HepG2 (cell line): ENCODE measurements around the gene CABLES2. TPM values are rescaled to one million over a fixed set of nuclear protein-coding genes. Genes with fewer than 3 reads are reported as not detected.

Experiments
- ASH2L ChIP-seq: fragments of 300-600, 200-600 bp; sonication (generic); IDR thresholded peaks from 2 replicates; pipeline ENCODE4 v1.7.0; 2017; ENCODE audit warnings: low read depth, mild to moderate bottlenecking, moderate library complexity, mixed read lengths, low read length; ENCODE audit not compliant: insufficient read length
- ATF5 ChIP-seq: sonication (generic); formaldehyde crosslinking; IDR thresholded peaks from 2 replicates; pipeline ENCODE4 v1.4.0; 2020; ENCODE audit warnings: mild to moderate bottlenecking, low read depth, missing genetic modification reagents
- CAMTA2 ChIP-seq: sonication (generic); formaldehyde crosslinking; IDR thresholded peaks from 2 replicates; pipeline ENCODE4 v1.4.0; 2020; ENCODE audit warnings: mild to moderate bottlenecking, missing genetic modification reagents, borderline replicate concordance
- CBFB ChIP-seq: sonication (generic); formaldehyde crosslinking; IDR thresholded peaks from 2 replicates; pipeline ENCODE4 v1.4.0; 2020; ENCODE audit warnings: missing genetic modification reagents
- CHCHD3 ChIP-seq: sonication (generic); formaldehyde crosslinking; IDR thresholded peaks from 2 replicates; pipeline ENCODE4 v1.8.0; 2022; ENCODE audit warnings: mild to moderate bottlenecking, missing genetic modification reagents, moderate library complexity
- ELF1 ChIP-seq: sonication (generic); formaldehyde crosslinking; IDR thresholded peaks from 2 replicates; pipeline ENCODE4 v1.4.0; 2020; ENCODE audit warnings: missing genetic modification reagents
- ERF ChIP-seq: IDR thresholded peaks from 2 replicates; pipeline ENCODE4 v1.6.1; 2018; ENCODE audit warnings: missing biosample characterization, missing genetic modification reagents
- HHEX ChIP-seq: IDR thresholded peaks from 2 replicates; pipeline ENCODE4 v1.6.1; 2016; ENCODE audit warnings: control low read depth
- JUND ChIP-seq: sonication (generic); formaldehyde crosslinking; IDR thresholded peaks from 2 replicates; pipeline ENCODE4 v1.8.0; 2022; ENCODE audit warnings: mild to moderate bottlenecking, missing genetic modification reagents
- KLF6 ChIP-seq: IDR thresholded peaks from 2 replicates; pipeline ENCODE4 v1.8.0; 2016; ENCODE audit warnings: missing biosample characterization, missing genetic modification reagents
- MAX ChIP-seq: IDR thresholded peaks from 2 replicates; pipeline ENCODE4 v1.6.1; 2012; ENCODE audit warnings: inconsistent platforms
- MBD4 ChIP-seq: IDR thresholded peaks from 2 replicates; pipeline ENCODE4 v1.6.1; 2012; ENCODE audit warnings: low read length, inconsistent platforms, borderline replicate concordance
- PHF8 ChIP-seq: sonication (generic); formaldehyde crosslinking; IDR thresholded peaks from 2 replicates; pipeline ENCODE4 v1.5.0; 2020; ENCODE audit warnings: missing genetic modification reagents
- SATB2 ChIP-seq: sonication (generic); formaldehyde crosslinking; IDR thresholded peaks from 2 replicates; pipeline ENCODE4 v1.5.0; 2020; ENCODE audit warnings: missing genetic modification reagents
- SOX5 ChIP-seq: IDR thresholded peaks from 2 replicates; pipeline ENCODE4 v1.6.1; 2016; ENCODE audit warnings: borderline replicate concordance
- TCF7L2 ChIP-seq: IDR thresholded peaks from 2 replicates; pipeline ENCODE4 v1.6.1; 2011; ENCODE audit warnings: mild to moderate bottlenecking, low read depth, low read length, moderate library complexity
- ZBTB42 ChIP-seq: sonication (generic); formaldehyde crosslinking; IDR thresholded peaks from 2 replicates; pipeline ENCODE4 v1.5.0; 2020; ENCODE audit warnings: mild to moderate bottlenecking, missing genetic modification reagents
- ZNF276 ChIP-seq: sonication (generic); formaldehyde crosslinking; IDR thresholded peaks from 2 replicates; pipeline ENCODE4 v1.4.0; 2020; ENCODE audit warnings: mild to moderate bottlenecking, low read depth, missing genetic modification reagents
- ZNF598 ChIP-seq: sonication (generic); formaldehyde crosslinking; IDR thresholded peaks from 2 replicates; pipeline ENCODE4 v1.5.1; 2020; ENCODE audit warnings: mild to moderate bottlenecking, missing genetic modification reagents, borderline replicate concordance
- ZNF605 ChIP-seq: sonication (generic); formaldehyde crosslinking; IDR thresholded peaks from 2 replicates; pipeline ENCODE4 v1.8.0; 2022; ENCODE audit warnings: mild to moderate bottlenecking, missing genetic modification reagents
- ZNF781 ChIP-seq: sonication (generic); formaldehyde crosslinking; IDR thresholded peaks from 2 replicates; pipeline ENCODE4 v1.5.1; 2020; ENCODE audit warnings: borderline replicate concordance, mild to moderate bottlenecking, missing genetic modification reagents; ENCODE audit errors: not compliant biosample characterization
- ZNF782 ChIP-seq: sonication (generic); formaldehyde crosslinking; IDR thresholded peaks from 2 replicates; pipeline ENCODE4 v1.4.0; 2020; ENCODE audit warnings: missing genetic modification reagents, mild to moderate bottlenecking, borderline replicate concordance
- ZNF784 ChIP-seq: sonication (generic); formaldehyde crosslinking; IDR thresholded peaks from 2 replicates; pipeline ENCODE4 v1.5.1; 2020; ENCODE audit warnings: missing genetic modification reagents, mild to moderate bottlenecking, borderline replicate concordance
- ZSCAN29 ChIP-seq: sonication (generic); formaldehyde crosslinking; conservative IDR thresholded peaks from 2 replicates; pipeline ENCODE4 v1.4.0; 2020; ENCODE audit warnings: mild to moderate bottlenecking, missing genetic modification reagents
- polyA plus RNA-seq, 8 experiments: library from polyadenylated mRNA; depleted of rRNA in 3 of 8; stranded (reverse) in 7 of 8; unstranded in 1 of 8; fragments of >200 nt; fragmentation: Illumina TruSeq in 4 of 8; extraction: Trizol in 4 of 8; gene quantifications; 2 replicates each; pipeline versions ENCODE4 v1.2.1 to v1.2.3, GENCODE V29; 2011 to 2016; ENCODE audit warnings: low read depth in 4 of 8, missing spikeins in 1 of 8, mixed read lengths in 1 of 8; ENCODE audit not compliant: insufficient read depth in 1 of 8
- total RNA-seq, 5 experiments: library from RNA; depleted of rRNA; stranded (reverse); fragments of >200 nt; fragmentation: Illumina TruSeq; extraction: Trizol; gene quantifications; 2 replicates each; pipeline ENCODE4 v1.2.3, GENCODE V29; 2016; ENCODE audit warnings: low read depth in 1 of 5

The CABLES2 gene
- total and polyA plus RNA-seq, 2 of the 13 experiments (the other 11 are each of a cell fraction or from before 2014, with no cell fraction given) = 5.2 to 9.7 TPM

- TF ChIP-seq ZNF784 (CRISPR knock-in tag) = peak; percentile 89; the same call in 1 of the 2 replicates
- no peak for TF ChIP-seq MBD4
- peak; percentile 77 for TF ChIP-seq KLF6 (CRISPR knock-in tag)
- TF ChIP-seq ATF5 (CRISPR knock-in tag) = no peak
- TF ChIP-seq ZNF276 = peak; percentile 43; the same call in 1 of the 2 replicates
- peak; percentile 91 for TF ChIP-seq ZSCAN29 (CRISPR knock-in tag)
- no peak for TF ChIP-seq ASH2L
- TF ChIP-seq ZNF782 (CRISPR knock-in tag) = peak; percentile 50; the same call in 1 of the 2 replicates
- TF ChIP-seq CHCHD3 = no peak; the same call in 1 of the 2 replicates
- peak; percentile 51 for TF ChIP-seq ZNF781
- peak; percentile 79 for TF ChIP-seq PHF8 (CRISPR knock-in tag)
- peak; percentile 66; the same call in 1 of the 2 replicates for TF ChIP-seq SOX5 (CRISPR knock-in tag)
- no peak; the same call in 1 of the 2 replicates for TF ChIP-seq ZBTB42 (CRISPR knock-in tag)
- no peak for TF ChIP-seq TCF7L2
- TF ChIP-seq ZNF605 (CRISPR knock-in tag) = peak; percentile 95
- TF ChIP-seq CBFB (CRISPR knock-in tag) = peak; percentile 87
- peak; percentile 82 for TF ChIP-seq ZNF598 (CRISPR knock-in tag)
- TF ChIP-seq ELF1 (CRISPR knock-in tag) = no peak; the same call in none of the 2 replicates
- TF ChIP-seq CAMTA2 (CRISPR knock-in tag) = no peak; the same call in none of the 2 replicates
- TF ChIP-seq MAX = peak; percentile 68
- no peak for TF ChIP-seq HHEX (CRISPR knock-in tag)
- peak; percentile 90; the same call in 1 of the 2 replicates for TF ChIP-seq ERF (CRISPR knock-in tag)
- TF ChIP-seq JUND = peak; percentile 76; the same call in 1 of the 2 replicates
- TF ChIP-seq SATB2 (CRISPR knock-in tag) = 0 out of 2 replicates have a peak, but pooled peaks have one; percentile 43
Measured at GRCh38 chr20:62376112-62377063, 30.7 kb downstream of the CABLES2 start (continued).
